A549 (cell line): Measurements from ENCODE around the gene CNTN5. TPM values are rescaled to one million over a fixed set of nuclear protein-coding genes. Genes with fewer than 3 reads are reported as not detected.

Experiments used
- ATAC-seq, 2 experiments: fragments of 200-7000 bp in 1 of 2; fragments of >200 bp in 1 of 2; cut with Nextera tagmentation in 1 of 2; cut with Tn5 transposase in 1 of 2; 3 replicates each; pipeline versions ENCODE4 v1.8.0 to v1.9.1; 2018 to 2020; ENCODE audit warnings: mild to moderate bottlenecking in 1 of 2, moderate library complexity in 1 of 2
- CTCF ChIA-PET: fragments of 300-600 bp; sonication (Branson Sonifier 250); formaldehyde crosslinking; extraction: SDS; loops from one replicate; lab custom pipeline; 2021; ENCODE audit warnings: antibody characterized with exemption, inconsistent platforms; lab: Yijun Ruan, JAX
- POLR2A ChIA-PET: fragments of 350-600 bp; formaldehyde crosslinking; extraction: SDS; loops from one replicate; lab custom pipeline; 2021; ENCODE audit warnings: antibody characterized with exemption, inconsistent platforms; lab: Yijun Ruan, JAX
- DNase-seq, 2 experiments: peaks; one replicate each; pipeline versions ENCODE4 v3.0.0 to v3.0.0-alpha.2; 2011 to 2016; ENCODE audit warnings: low read depth in 1 of 2, low spot score in 1 of 2
- FAIRE-seq: peaks from 2 replicates; lab custom pipeline; 2011; peaks lifted over from hg19 to GRCh38; lab: Jason Lieb, UNC
- H3K27ac ChIP-seq, 2 experiments: fragments of >200 bp; sonication (Bioruptor Twin); formaldehyde crosslinking; 3 replicates each; pipeline ENCODE4 v1.5.1; 2016 to 2017
- H3K4me1 ChIP-seq: fragments of >200 bp; sonication (Bioruptor Twin); formaldehyde crosslinking; 3 replicates; pipeline ENCODE4 v1.6.1; 2016
- H3K4me2 ChIP-seq: fragments of >200 bp; sonication (Bioruptor Twin); formaldehyde crosslinking; 3 replicates; pipeline ENCODE4 v1.6.1; 2016
- H3K4me3 ChIP-seq: fragments of >200 bp; sonication (Bioruptor Twin); formaldehyde crosslinking; 3 replicates; pipeline ENCODE4 v1.5.1; 2016
- H3K9me3 ChIP-seq: fragments of >200 bp; sonication (Bioruptor Twin); formaldehyde crosslinking; 3 replicates; pipeline ENCODE4 v1.6.1; 2016
- CEBPB ChIP-seq, 2 experiments: fragments of >200 bp in 1 of 2; sonication (Bioruptor Twin) in 1 of 2; formaldehyde crosslinking in 1 of 2; IDR thresholded peaks; 2 replicates each; pipeline ENCODE4 v1.6.1; 2012 to 2016
- EHF ChIP-seq: fragments of 250-450 bp; sonication (Bioruptor Pico); IDR thresholded peaks from 2 replicates; pipeline ENCODE4 v1.5.0; 2020; ENCODE audit warnings: mild to moderate bottlenecking
- ELK1 ChIP-seq: fragments of 150-350 bp; IDR thresholded peaks from 2 replicates; pipeline ENCODE4 v1.6.1; 2014; ENCODE audit warnings: low read depth, mild to moderate bottlenecking, low read length
- EP300 ChIP-seq, 2 experiments: fragments of >200 bp; sonication (Bioruptor Twin); formaldehyde crosslinking; IDR thresholded peaks; 2 replicates in 1 of 2; 3 replicates in 1 of 2; pipeline ENCODE4 v1.6.1; 2016 to 2017
- FOSB ChIP-seq: fragments of 250-450 bp; sonication (Bioruptor Pico); IDR thresholded peaks from 2 replicates; pipeline ENCODE4 v1.5.0; 2020; ENCODE audit warnings: mild to moderate bottlenecking, moderate library complexity
- FOSL2 ChIP-seq, 2 experiments: fragments of 450-650 bp in 1 of 2; fragments of >200 bp in 1 of 2; sonication (Bioruptor Twin) in 1 of 2; formaldehyde crosslinking; IDR thresholded peaks; 2 replicates each; pipeline versions ENCODE4 v1.5.0 to v1.6.1; 2016 to 2020; ENCODE audit warnings: mild to moderate bottlenecking in 1 of 2, moderate library complexity in 1 of 2
- GATA3 ChIP-seq: IDR thresholded peaks from 2 replicates; pipeline ENCODE4 v1.6.1; 2012; ENCODE audit warnings: borderline replicate concordance
- HOXB5 ChIP-seq: fragments of 250-450 bp; sonication (Bioruptor Pico); IDR thresholded peaks from 2 replicates; pipeline ENCODE4 v1.5.0; 2020; ENCODE audit warnings: mild to moderate bottlenecking, moderate library complexity
- JUN ChIP-seq, 2 experiments: fragments of >200 bp; sonication (Bioruptor Twin); formaldehyde crosslinking; IDR thresholded peaks; 2 replicates in 1 of 2; 3 replicates in 1 of 2; pipeline ENCODE4 v1.6.1; 2016 to 2017
- JUNB ChIP-seq: fragments of >200 bp; sonication (Bioruptor Twin); formaldehyde crosslinking; IDR thresholded peaks from 2 replicates; pipeline ENCODE4 v1.6.1; 2016
- KDM5A ChIP-seq: fragments of 200-600 bp; sonication (generic); IDR thresholded peaks from 2 replicates; pipeline ENCODE4 v1.6.1; 2016; ENCODE audit warnings: antibody characterized with exemption, mild to moderate bottlenecking
- MAFK ChIP-seq: fragments of 450-650 bp; IDR thresholded peaks from 2 replicates; pipeline ENCODE4 v1.6.1; 2014; ENCODE audit not compliant: partially characterized antibody
- NFE2L2 ChIP-seq: fragments of 150-350 bp; conservative IDR thresholded peaks from 2 replicates; pipeline ENCODE4 v1.6.1; 2014; ENCODE audit warnings: low read length
- POLR2AphosphoS2 ChIP-seq: conservative IDR thresholded peaks from 2 replicates; pipeline ENCODE4 v1.6.1; 2012; ENCODE audit warnings: low read length, improper control_type of control experiment, inconsistent platforms
- RAD21 ChIP-seq, 2 experiments: fragments of >200 bp in 1 of 2; sonication (Bioruptor Twin) in 1 of 2; formaldehyde crosslinking in 1 of 2; IDR thresholded peaks in 1 of 2; conservative IDR thresholded peaks in 1 of 2; 2 replicates in 1 of 2; 3 replicates in 1 of 2; pipeline ENCODE4 v1.6.1; 2012 to 2018; ENCODE audit warnings: inconsistent platforms in 1 of 2
- RARB ChIP-seq: fragments of 250-450 bp; sonication (Bioruptor Pico); IDR thresholded peaks from 2 replicates; pipeline ENCODE4 v1.8.0; 2021; ENCODE audit warnings: mild to moderate bottlenecking, moderate library complexity
- REST ChIP-seq: fragments of 200-600 bp; sonication (generic); IDR thresholded peaks from 2 replicates; pipeline ENCODE4 v1.6.1; 2016; ENCODE audit warnings: antibody characterized with exemption, mild to moderate bottlenecking, moderate library complexity
- ZFP36 ChIP-seq: fragments of 450-650 bp; IDR thresholded peaks from 2 replicates; pipeline ENCODE4 v1.6.1; 2014; ENCODE audit warnings: borderline replicate concordance; ENCODE audit not compliant: partially characterized antibody
- WGBS: methylation state at CpG from one replicate; pipeline ENCODE4 v1.1.6; 2017; ENCODE audit errors: missing lambda C conversion rate; 5-methylcytosine and 5-hydroxymethylcytosine counted together
- polyA plus RNA-seq, 4 experiments: library from polyadenylated mRNA; depleted of rRNA in 3 of 4; stranded (reverse); fragments of >200 nt; fragmentation: RNase III in 1 of 4; extraction: RNeasy Plus Mini Kit Qiagen cat#74134 plus additional on column Dnase treatment in 1 of 4; gene quantifications; 2 replicates in 3 of 4; 3 replicates in 1 of 4; pipeline ENCODE4 v1.2.3, GENCODE V29; 2011 to 2017
- TF ChIP-seq, protein P1 (sequence below): IDR thresholded peaks from 2 replicates; pipeline ENCODE4 v1.6.1; 2012
- TF ChIP-seq, protein P2 (sequence below): fragments of 450-650 bp; IDR thresholded peaks from 2 replicates; pipeline ENCODE4 v1.6.1; 2014; ENCODE audit warnings: antibody characterized with exemption
- TF ChIP-seq, protein P3 (sequence below): IDR thresholded peaks from 2 replicates; pipeline ENCODE4 v1.6.1; 2012

The CNTN5 gene
- polyA plus RNA-seq, 2 of the 4 experiments (the other 2 are of a cell fraction) = 0.08 TPM; not detected in 1

GRCh38 chr11:99687320-99687719 is 666.6 kb downstream of the CNTN5 start:
- ChIA-PET CTCF (no interaction called here), POLR2A (no interaction called here)
- no peak overlapping the region for H3K27ac ChIP-seq
- H3K4me2 ChIP-seq = no peak overlapping the region
- ATAC-seq (no peak), FAIRE-seq (no peak), DNase-seq (no peak)
- no peaks in the 10 kb centered on the region for H3K9me3 ChIP-seq
- H3K4me1 ChIP-seq = no peaks in the 10 kb centered on the region
- TF ChIP-seq HOXB5 (CRISPR knock-in tag) = no peak
- peak; percentile 23 to 28; a peak in 1 of 5 replicates for TF ChIP-seq RAD21 (conservative IDR thresholded peaks at IDR 0.05 in 1 of 2, IDR thresholded peaks at IDR 0.05 in 1 of 2)
- no peak overlapping the region for H3K4me3 ChIP-seq

- DNase-seq (peak; percentile 8 to 80), ATAC-seq (peak; percentile 96 to 97), FAIRE-seq (peak; percentile 59)
- no peaks in the 10 kb centered on the region for H3K9me3 ChIP-seq
- H3K4me1 ChIP-seq = peaks cover 18% of the 10 kb centered on the region
- CTCF ChIA-PET = interaction anchor here (0.6 to 0.9 kb wide), 2 partner anchors 9 to 46 kb away, joined by 3 read pairs; no protein-coding TSS in a partner anchor
- H3K27ac ChIP-seq = peak overlapping the region; percentile 70 to 81; a peak in 5 of 6 replicates
- peak overlapping the region; percentile 24; the same call in 1 of the 3 replicates for H3K4me3 ChIP-seq
- TF ChIP-seq, protein P1, sequence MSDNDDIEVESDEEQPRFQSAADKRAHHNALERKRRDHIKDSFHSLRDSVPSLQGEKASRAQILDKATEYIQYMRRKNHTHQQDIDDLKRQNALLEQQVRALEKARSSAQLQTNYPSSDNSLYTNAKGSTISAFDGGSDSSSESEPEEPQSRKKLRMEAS = peak; percentile 31; the same call in 1 of the 2 replicates
- TF ChIP-seq GATA3 (peak; percentile 63; the same call in 1 of the 2 replicates), JUN (IDR thresholded peaks at IDR 0.05) (peak; percentile 33 to 39; a peak in 1 of 5 replicates), REST (no peak), FOSB (CRISPR knock-in tag) (no peak), NFE2L2 (no peak), JUNB (peak; percentile 69), CEBPB (IDR thresholded peaks at IDR 0.05) (peak; percentile 30 to 35; a peak in 3 of 4 replicates), EP300 (IDR thresholded peaks at IDR 0.05) (peak in 1 of 2 experiments; percentile 38; a peak in 1 of 5 replicates), POLR2AphosphoS2 (no peak), MAFK (peak; percentile 94), FOSL2 (IDR thresholded peaks at IDR 0.05) (peak; percentile 17; the same call in 1 of the 2 replicates), FOSL2 (CRISPR knock-in tag; IDR thresholded peaks at IDR 0.05) (peak; percentile 77)
- TF ChIP-seq, protein P2, sequence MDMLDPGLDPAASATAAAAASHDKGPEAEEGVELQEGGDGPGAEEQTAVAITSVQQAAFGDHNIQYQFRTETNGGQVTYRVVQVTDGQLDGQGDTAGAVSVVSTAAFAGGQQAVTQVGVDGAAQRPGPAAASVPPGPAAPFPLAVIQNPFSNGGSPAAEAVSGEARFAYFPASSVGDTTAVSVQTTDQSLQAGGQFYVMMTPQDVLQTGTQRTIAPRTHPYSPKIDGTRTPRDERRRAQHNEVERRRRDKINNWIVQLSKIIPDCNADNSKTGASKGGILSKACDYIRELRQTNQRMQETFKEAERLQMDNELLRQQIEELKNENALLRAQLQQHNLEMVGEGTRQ = peak; percentile 79
- 0% methylated on average over 6 of the region's 6 CpGs for WGBS
- peak overlapping the region; percentile 75 for H3K4me2 ChIP-seq
- POLR2A ChIA-PET = no interaction called here
Measured at GRCh38 chr11:99693941-99694492, 673.3 kb downstream of the CNTN5 start.

DNA sequence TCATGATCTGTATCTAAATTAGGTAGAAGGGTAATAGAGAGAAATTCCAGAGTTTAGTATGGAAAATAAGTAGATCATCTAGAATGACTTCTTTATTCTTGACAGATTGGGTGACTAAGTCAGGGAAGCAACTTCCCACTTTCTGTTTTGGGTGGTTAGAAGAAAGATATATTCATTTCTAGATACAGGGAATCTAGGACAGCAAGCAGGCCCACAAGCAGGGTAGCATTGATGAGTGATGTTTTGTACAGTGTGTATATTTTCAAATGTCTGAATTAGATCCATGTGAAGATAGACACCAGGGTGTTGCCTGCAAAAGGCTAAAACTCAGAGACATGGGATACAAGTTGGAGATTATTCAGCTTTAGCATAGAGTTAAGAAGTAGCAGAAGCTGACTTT is 674.4 kb downstream of the CNTN5 start:
- Histone ChIP-seq H3K4me2 (peak overlapping the region; percentile 75; the same call in 1 of the 3 replicates), H3K4me1 (peaks cover 18% of the 10 kb centered on the region), H3K9me3 (no peaks in the 10 kb centered on the region), H3K4me3 (no peak overlapping the region), H3K27ac (peak overlapping the region in 1 of 2 experiments; percentile 70; a peak in 1 of 6 replicates)
- ChIA-PET POLR2A (no interaction called here), CTCF (no interaction called here)
- FAIRE-seq (no peak), ATAC-seq (no peak), DNase-seq (no peak)
- no peak for TF ChIP-seq HOXB5 (CRISPR knock-in tag)
- no peak for TF ChIP-seq EHF (CRISPR knock-in tag)
- TF ChIP-seq ZFP36 = no peak
- TF ChIP-seq, protein P3, sequence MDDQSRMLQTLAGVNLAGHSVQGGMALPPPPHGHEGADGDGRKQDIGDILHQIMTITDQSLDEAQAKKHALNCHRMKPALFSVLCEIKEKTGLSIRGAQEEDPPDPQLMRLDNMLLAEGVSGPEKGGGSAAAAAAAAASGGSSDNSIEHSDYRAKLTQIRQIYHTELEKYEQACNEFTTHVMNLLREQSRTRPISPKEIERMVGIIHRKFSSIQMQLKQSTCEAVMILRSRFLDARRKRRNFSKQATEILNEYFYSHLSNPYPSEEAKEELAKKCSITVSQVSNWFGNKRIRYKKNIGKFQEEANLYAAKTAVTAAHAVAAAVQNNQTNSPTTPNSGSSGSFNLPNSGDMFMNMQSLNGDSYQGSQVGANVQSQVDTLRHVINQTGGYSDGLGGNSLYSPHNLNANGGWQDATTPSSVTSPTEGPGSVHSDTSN = no peak
- TF ChIP-seq KDM5A = no peak
- TF ChIP-seq RARB (CRISPR knock-in tag) = no peak
- TF ChIP-seq ELK1 = no peak
- no peak for TF ChIP-seq REST
- TF ChIP-seq GATA3 = no peak
